Thyroid gland (tissue), 4 donors: Measurements from ENCODE around the gene SIGLEC1. TPM values are rescaled to one million over a fixed set of nuclear protein-coding genes. Genes with fewer than 3 reads are reported as not detected.

Source experiments
- DNase-seq, 2 donors: peaks; one replicate each; pipeline ENCODE4 v3.0.0-alpha.2; 2019
- H3K27ac ChIP-seq, 3 donors: fragments of 200-600 bp; sonication (generic); 1 replicate in 2 of 3; 2 replicates in 1 of 3; pipeline ENCODE4 v1.5.1; 2016 to 2019; ENCODE audit warnings: mild to moderate bottlenecking in 1 of 3, moderate library complexity in 1 of 3
- H3K27me3 ChIP-seq: fragments of 200-600 bp; sonication (generic); one replicate; pipeline ENCODE4 v1.5.1; 2019
- H3K36me3 ChIP-seq, 2 donors: fragments of 200-600 bp; sonication (generic); one replicate each; pipeline ENCODE4 v1.5.1; 2016 to 2019
- H3K4me1 ChIP-seq, 2 donors: fragments of 200-600 bp; sonication (generic); one replicate each; pipeline ENCODE4 v1.5.1; 2017 to 2019
- H3K4me3 ChIP-seq, 3 donors: fragments of 200-600 bp; sonication (generic); replicated peaks in 1 of 3; 1 replicate in 2 of 3; 2 replicates in 1 of 3; pipeline ENCODE4 v1.5.1; 2016; ENCODE audit warnings: mild to moderate bottlenecking in 1 of 3
- H3K9me3 ChIP-seq: fragments of 200-600 bp; sonication (generic); one replicate; pipeline ENCODE4 v1.5.1; 2017
- POLR2A ChIP-seq, 2 donors: fragments of 450-650 bp; IDR thresholded peaks; one replicate each; pipeline ENCODE4 v1.6.1; 2017; ENCODE audit warnings: antibody characterized with exemption in 2 of 2, mild to moderate bottlenecking in 2 of 2, moderate library complexity in 1 of 2
- WGBS, 2 donors: methylation state at CpG; one replicate each; pipeline ENCODE4 v1.1.5; 2017; 5-methylcytosine and 5-hydroxymethylcytosine counted together
- intact Hi-C: fragments of 100-400 bp; cut with DNase I; formaldehyde crosslinking; loops from one replicate; pipeline ENCODE4 v1.15.1; 2023
- total RNA-seq, 4 donors: library from RNA; depleted of rRNA; stranded (reverse); fragments of >200 nt; gene quantifications; one replicate each; pipeline ENCODE4 v1.2.3, GENCODE V29; 2016
- TF ChIP-seq, protein P1 (sequence below), 6 experiments: fragments of 200-600 bp in 3 of 6; fragments of 450-650 bp in 3 of 6; sonication (generic) in 3 of 6; IDR thresholded peaks; one replicate each; pipeline ENCODE4 v1.5.1; 2016 to 2019; ENCODE audit warnings: antibody characterized with exemption in 6 of 6, mild to moderate bottlenecking in 2 of 6, inconsistent platforms in 1 of 6, moderate library complexity in 1 of 6

SIGLEC1 gene
- total RNA-seq, 4 donors from 2014 or later = 2.6 to 9.1 (median 5.0) TPM

DNA sequence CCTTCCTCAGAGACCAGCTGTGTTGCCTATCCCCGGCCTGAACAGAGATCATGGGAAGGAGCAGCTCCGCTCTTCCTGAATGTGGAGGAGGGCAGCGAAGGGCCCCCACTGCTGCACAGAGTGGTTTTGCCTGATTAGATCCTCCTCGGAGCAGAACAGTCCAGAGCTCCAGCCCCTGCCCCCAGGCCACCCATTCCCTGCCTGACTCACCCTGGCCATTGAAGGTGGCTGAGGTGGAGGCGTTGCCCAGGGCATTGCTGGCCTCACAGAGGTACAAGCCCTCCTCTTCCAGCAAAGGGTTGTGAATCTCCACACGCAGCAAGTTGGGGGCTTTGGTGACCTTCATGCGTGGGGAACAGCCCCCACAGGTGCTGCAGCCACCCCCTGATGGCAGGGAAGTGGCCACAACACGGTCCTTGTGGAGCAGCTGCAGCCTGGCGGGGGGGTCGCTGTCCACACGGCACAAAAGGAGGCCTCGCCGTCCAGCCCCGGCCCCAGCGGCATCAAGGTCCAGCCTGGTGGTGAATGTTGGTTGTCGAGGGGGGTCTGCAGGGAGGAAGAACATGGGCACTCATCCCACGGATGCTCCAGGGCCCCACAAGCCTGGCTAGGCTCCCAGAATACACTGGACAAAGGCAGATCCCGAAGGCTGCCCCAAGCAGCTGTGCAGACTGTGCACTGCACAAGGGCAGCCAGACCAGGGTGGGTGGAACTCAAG is 14.7 kb downstream of the SIGLEC1 start:
- H3K4me3 ChIP-seq = no peak overlapping the region
- 81 to 83% methylated on average over 6 to 9 of the region's 18 CpGs for WGBS, 2 donors
- intact Hi-C loops = no loop called here
- H3K36me3 ChIP-seq = no peaks in the 10 kb centered on the region
- no peaks in the 10 kb centered on the region for H3K27me3 ChIP-seq
- no peak overlapping the region for H3K27ac ChIP-seq
- no peak for DNase-seq
- H3K4me1 ChIP-seq = no peaks in the 10 kb centered on the region
- no peaks in the 10 kb centered on the region for H3K9me3 ChIP-seq
- TF ChIP-seq, protein P1, sequence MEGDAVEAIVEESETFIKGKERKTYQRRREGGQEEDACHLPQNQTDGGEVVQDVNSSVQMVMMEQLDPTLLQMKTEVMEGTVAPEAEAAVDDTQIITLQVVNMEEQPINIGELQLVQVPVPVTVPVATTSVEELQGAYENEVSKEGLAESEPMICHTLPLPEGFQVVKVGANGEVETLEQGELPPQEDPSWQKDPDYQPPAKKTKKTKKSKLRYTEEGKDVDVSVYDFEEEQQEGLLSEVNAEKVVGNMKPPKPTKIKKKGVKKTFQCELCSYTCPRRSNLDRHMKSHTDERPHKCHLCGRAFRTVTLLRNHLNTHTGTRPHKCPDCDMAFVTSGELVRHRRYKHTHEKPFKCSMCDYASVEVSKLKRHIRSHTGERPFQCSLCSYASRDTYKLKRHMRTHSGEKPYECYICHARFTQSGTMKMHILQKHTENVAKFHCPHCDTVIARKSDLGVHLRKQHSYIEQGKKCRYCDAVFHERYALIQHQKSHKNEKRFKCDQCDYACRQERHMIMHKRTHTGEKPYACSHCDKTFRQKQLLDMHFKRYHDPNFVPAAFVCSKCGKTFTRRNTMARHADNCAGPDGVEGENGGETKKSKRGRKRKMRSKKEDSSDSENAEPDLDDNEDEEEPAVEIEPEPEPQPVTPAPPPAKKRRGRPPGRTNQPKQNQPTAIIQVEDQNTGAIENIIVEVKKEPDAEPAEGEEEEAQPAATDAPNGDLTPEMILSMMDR (IDR thresholded peaks at IDR 0.05) = no peak
- no peak for TF ChIP-seq POLR2A (IDR thresholded peaks at IDR 0.05)

GRCh38 chr20:3696745-3697587 is 15.4 kb downstream of the SIGLEC1 start:
- Histone ChIP-seq H3K27ac (no peak overlapping the region), H3K4me3 (no peak overlapping the region), H3K9me3 (no peaks in the 10 kb centered on the region), H3K36me3 (no peaks in the 10 kb centered on the region), H3K4me1 (no peaks in the 10 kb centered on the region), H3K27me3 (no peaks in the 10 kb centered on the region)
- TF ChIP-seq POLR2A (IDR thresholded peaks at IDR 0.05) = no peak
- TF ChIP-seq, protein P1 (IDR thresholded peaks at IDR 0.05) = no peak
- intact Hi-C loops = no loop called here
- 88 to 95% methylated on average over 12 to 14 of the region's 15 CpGs for WGBS, 2 donors
- no peak for DNase-seq

- H3K4me3 ChIP-seq = no peak overlapping the region
- H3K4me1 ChIP-seq = no peaks in the 10 kb centered on the region
- H3K9me3 ChIP-seq = no peaks in the 10 kb centered on the region
- no peak for TF ChIP-seq POLR2A (IDR thresholded peaks at IDR 0.05)
- TF ChIP-seq, protein P1 (IDR thresholded peaks at IDR 0.05) = peak in 1 of 6 experiments; percentile 16
- no peaks in the 10 kb centered on the region for H3K36me3 ChIP-seq
- H3K27ac ChIP-seq = no peak overlapping the region
- intact Hi-C loops = no loop called here
- WGBS, 2 donors = 82 to 83% methylated on average over 1 of the region's 1 CpG
- no peaks in the 10 kb centered on the region for H3K27me3 ChIP-seq
- DNase-seq = no peak
These were observed 16.2 kb downstream of the SIGLEC1 start for GRCh38 chr20:3696200-3696599.

DNA sequence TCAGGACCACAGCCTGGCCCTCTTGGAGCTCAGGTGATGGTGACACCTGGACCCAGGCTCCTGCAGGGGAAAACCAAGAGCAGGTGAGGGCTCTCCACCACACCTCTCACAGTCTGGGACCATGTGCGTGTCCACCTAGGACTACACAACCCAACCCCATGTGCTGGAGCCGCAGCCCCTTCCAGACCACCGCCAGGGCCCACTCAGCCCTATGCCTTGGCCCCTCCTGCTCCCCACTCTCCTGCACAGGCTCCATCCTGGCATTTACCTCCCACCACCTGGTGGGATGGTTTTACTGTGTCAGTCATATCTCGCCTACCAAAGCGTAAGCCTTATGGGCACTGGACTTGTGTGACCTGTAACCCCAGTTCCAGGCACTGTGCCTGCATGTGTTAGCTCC is 17.5 kb downstream of the SIGLEC1 start:
- 94 to 100% methylated on average over 3 to 4 of the region's 5 CpGs for WGBS, 2 donors
- H3K27ac ChIP-seq = no peak overlapping the region
- DNase-seq = no peak
- intact Hi-C loops = no loop called here
- H3K36me3 ChIP-seq = no peaks in the 10 kb centered on the region
- TF ChIP-seq, protein P1 (IDR thresholded peaks at IDR 0.05) = no peak
- TF ChIP-seq POLR2A (IDR thresholded peaks at IDR 0.05) = no peak
- H3K27me3 ChIP-seq = no peaks in the 10 kb centered on the region
- no peaks in the 10 kb centered on the region for H3K9me3 ChIP-seq
- no peak overlapping the region for H3K4me3 ChIP-seq
- no peaks in the 10 kb centered on the region for H3K4me1 ChIP-seq

DNA sequence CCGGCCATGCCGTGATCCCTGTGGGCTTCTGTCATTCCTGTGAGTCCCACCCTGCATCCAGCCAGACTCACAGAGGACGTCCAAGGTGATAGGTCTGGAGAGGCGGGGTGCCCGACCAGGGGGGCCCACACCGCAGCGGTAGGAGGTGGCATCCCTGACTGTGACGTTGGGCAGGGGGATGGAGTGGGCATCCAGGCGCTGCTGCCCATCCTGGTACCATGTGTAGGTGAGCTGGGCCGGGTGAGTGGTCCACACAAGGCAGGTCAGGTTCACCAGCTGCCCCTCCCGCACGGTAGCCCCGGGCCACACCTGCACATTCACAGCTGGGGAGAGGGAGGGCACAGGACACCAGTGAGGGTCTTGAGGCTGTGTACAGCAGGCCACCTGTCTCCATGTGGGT is 19.0 kb downstream of the SIGLEC1 start:
- no peak overlapping the region for H3K27ac ChIP-seq
- no peaks in the 10 kb centered on the region for H3K36me3 ChIP-seq
- no peaks in the 10 kb centered on the region for H3K9me3 ChIP-seq
- TF ChIP-seq POLR2A (IDR thresholded peaks at IDR 0.05) = no peak
- TF ChIP-seq, protein P1 (IDR thresholded peaks at IDR 0.05) = no peak
- DNase-seq = no peak
- no peaks in the 10 kb centered on the region for H3K27me3 ChIP-seq
- WGBS, 2 donors = 76 to 100% methylated on average over 3 of the region's 13 CpGs
- intact Hi-C loops = no loop called here
- H3K4me3 ChIP-seq = no peak overlapping the region
- no peaks in the 10 kb centered on the region for H3K4me1 ChIP-seq
